Mesodermal cell (in vitro differentiated cells): ENCODE data around the gene SPTBN5.
A peak's percentile ranks its signal among the peaks of the same experiment; 100 is the strongest.

ENCODE experiments used
- H3K27ac ChIP-seq: 2 replicates; pipeline ENCODE4 v1.7.0; 2013; ENCODE audit warnings: mild to moderate bottlenecking, low read depth, low read length, moderate library complexity; ENCODE audit not compliant: severe bottlenecking
- H3K36me3 ChIP-seq: 2 replicates; pipeline ENCODE4 v1.7.1; 2013; ENCODE audit warnings: mild to moderate bottlenecking, low read length, moderate library complexity; ENCODE audit not compliant: control insufficient read depth, insufficient read depth
- H3K4me1 ChIP-seq: one replicate; pipeline ENCODE4 v1.7.1; 2013; ENCODE audit warnings: mild to moderate bottlenecking, low read length; ENCODE audit not compliant: insufficient read depth, control insufficient read depth, poor library complexity, severe bottlenecking
- H3K4me3 ChIP-seq: 2 replicates; pipeline ENCODE4 v1.7.0; 2013; ENCODE audit warnings: low read length, control low read depth, mild to moderate bottlenecking; ENCODE audit not compliant: insufficient read depth, poor library complexity, severe bottlenecking; ENCODE audit errors: extremely low read depth
- H3K9me3 ChIP-seq: 2 replicates; pipeline ENCODE4 v1.7.1; 2013; ENCODE audit warnings: mild to moderate bottlenecking, low read length, moderate library complexity; ENCODE audit not compliant: control insufficient read depth
- whole genome bisulfite sequencing, 2 experiments: methylation state at CpG; one replicate each; pipeline ENCODE4 v1.1.5; 2013; ENCODE audit warnings: missing lambda C conversion rate in 2 of 2; ENCODE audit not compliant: insufficient coverage in 2 of 2; 5-methylcytosine and 5-hydroxymethylcytosine counted together

Gene SPTBN5

DNA sequence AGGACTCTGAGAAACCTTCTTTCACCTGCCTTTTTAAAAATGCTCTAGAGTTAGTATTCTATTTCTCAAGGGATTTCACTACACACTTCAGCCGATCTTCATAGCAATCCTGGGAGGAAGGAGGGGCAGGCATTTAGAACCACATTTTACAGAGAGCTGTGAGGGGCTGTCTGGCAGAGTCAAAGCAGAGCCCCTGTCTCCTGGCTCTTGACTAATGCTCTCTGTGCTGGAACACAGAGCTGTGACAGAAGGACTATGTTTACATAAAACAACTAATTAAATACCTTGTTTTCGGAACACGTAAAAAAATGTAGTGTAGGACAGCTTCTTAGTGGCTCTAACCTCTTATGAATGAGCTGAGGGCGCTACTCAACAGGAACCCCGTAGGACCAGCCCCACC, 7.6 kb upstream of the SPTBN5 start:
- Histone ChIP-seq H3K4me3 (no peak overlapping the region), H3K36me3 (peaks cover 61% of the 10 kb centered on the region), H3K27ac (no peak overlapping the region), H3K4me1 (peaks cover 14% of the 10 kb centered on the region), H3K9me3 (peaks cover 1% of the 10 kb centered on the region)
- whole genome bisulfite sequencing, 2 experiments: 100% methylated on average over 2 to 4 of the region's 5 CpGs

GRCh38 chr15:41900526-41901380, 6.9 kb upstream of the SPTBN5 start:
- peaks cover 14% of the 10 kb centered on the region for H3K4me1 ChIP-seq
- no peak overlapping the region for H3K4me3 ChIP-seq
- no peaks in the 10 kb centered on the region for H3K9me3 ChIP-seq
- H3K36me3 ChIP-seq: peaks cover 58% of the 10 kb centered on the region
- H3K27ac ChIP-seq: no peak overlapping the region
- WGBS, 2 experiments: 92 to 97% methylated on average over 31 to 35 of the region's 36 CpGs

DNA sequence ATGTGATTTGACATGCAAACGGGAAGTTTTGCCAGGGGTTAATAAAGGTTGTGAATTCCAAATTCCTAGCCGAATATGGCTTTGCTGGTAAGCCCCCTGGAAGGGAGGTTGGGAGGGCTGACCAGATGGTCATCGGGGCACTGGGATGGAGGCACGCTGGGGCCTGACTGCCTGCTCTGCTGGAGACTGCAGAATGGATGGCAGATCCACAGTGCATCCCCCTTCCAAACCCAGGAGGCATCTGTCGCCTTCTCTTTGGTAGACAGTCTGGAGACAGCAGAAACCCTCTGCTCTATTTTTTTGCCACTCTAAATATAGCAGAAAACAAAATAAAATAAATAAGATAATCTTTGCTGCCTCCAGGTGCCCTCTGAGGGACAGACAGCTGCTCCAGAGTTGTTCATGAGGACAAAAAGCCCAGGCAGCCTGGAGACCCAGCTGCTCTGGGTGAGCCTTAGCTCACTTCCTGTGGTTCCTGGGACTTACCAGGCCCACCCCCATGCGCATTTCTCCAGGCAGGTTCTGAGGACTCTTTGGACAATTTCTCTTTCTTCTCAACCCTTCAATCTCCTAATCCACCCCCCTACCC, 6.1 kb upstream of the SPTBN5 start:
- peaks cover 21% of the 10 kb centered on the region for H3K4me1 ChIP-seq
- no peak overlapping the region for H3K4me3 ChIP-seq
- H3K27ac ChIP-seq: no peak overlapping the region
- no peaks in the 10 kb centered on the region for H3K9me3 ChIP-seq
- 80 to 98% methylated on average over 1 to 5 of the region's 6 CpGs for WGBS, 2 experiments
- H3K36me3 ChIP-seq: peaks cover 58% of the 10 kb centered on the region

DNA sequence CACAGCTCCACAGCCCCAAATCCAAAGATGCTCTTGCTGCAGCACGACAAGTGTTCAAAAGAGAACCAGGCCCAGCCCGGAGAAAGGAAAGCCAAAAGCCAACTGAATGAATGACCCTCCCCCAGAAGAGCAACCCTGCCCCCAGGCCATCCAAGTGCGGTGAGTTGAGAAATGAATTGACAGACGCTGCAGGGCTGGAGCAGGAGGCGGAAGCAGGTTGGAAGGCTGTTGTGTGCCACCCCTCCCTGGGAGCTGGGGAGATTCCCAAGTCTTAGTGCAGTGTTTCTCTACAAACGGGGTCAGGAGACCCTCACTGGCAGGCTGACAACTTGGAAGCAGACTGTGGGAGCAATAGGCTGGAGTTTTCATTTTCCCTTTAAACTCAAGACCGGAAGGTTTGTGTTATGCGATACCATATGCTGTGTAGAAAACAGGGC, 3.5 kb upstream of the SPTBN5 start:
- WGBS, 2 experiments: 90% methylated on average over 3 to 5 of the region's 8 CpGs
- H3K9me3 ChIP-seq: no peaks in the 10 kb centered on the region
- H3K27ac ChIP-seq: no peak overlapping the region
- H3K36me3 ChIP-seq: peaks cover 50% of the 10 kb centered on the region
- peaks cover 23% of the 10 kb centered on the region for H3K4me1 ChIP-seq
- H3K4me3 ChIP-seq: no peak overlapping the region

DNA sequence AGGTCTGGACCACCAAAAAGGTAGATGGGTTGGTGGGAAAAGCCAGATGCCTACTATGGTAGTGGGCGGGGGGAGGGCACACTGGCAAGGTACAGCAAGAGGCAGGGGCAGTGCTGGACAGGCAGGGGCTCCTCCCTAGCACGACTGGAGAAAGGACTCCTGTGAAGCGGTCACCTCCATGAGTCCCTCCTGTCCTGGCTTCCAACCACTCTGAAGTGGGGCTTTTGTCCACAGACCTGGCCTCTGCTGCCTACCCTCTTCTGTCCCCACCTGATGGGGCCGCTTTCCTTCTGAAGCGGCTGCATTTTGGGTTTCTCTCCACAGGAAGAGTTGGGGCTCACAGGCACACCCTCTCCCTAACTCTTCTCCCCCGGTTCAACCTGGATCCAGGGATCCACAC, 2.7 kb upstream of the SPTBN5 start:
- Histone ChIP-seq H3K27ac (no peak overlapping the region), H3K9me3 (no peaks in the 10 kb centered on the region), H3K36me3 (peaks cover 44% of the 10 kb centered on the region), H3K4me3 (no peak overlapping the region), H3K4me1 (peaks cover 23% of the 10 kb centered on the region)
- 95 to 97% methylated on average over 5 of the region's 6 CpGs for WGBS, 2 experiments

DNA sequence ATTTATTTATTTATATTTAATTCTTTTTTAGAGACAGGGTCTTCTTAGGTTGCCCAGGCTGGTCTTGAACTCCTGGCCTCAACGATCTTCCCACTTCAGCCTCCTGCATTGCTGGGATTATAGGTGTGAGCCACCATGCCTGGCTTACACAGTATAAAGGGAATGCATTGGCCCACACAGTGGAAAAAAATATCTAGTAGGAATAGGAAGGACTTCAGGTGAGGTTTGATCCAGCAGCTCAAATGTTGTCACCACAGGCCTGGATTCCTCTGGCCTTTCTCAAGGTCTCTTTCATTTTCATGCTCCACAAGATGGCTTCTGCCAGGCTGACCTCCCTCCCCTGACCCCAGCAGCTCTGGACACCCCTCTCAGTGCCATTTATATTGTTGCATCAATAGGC, 2.1 kb upstream of the SPTBN5 start:
- Histone ChIP-seq H3K4me3 (no peak overlapping the region), H3K9me3 (no peaks in the 10 kb centered on the region), H3K27ac (no peak overlapping the region), H3K4me1 (peaks cover 18% of the 10 kb centered on the region), H3K36me3 (peaks cover 38% of the 10 kb centered on the region)
- 100% methylated on average over 1 of the region's 1 CpG; no CpG with 5 or more reads in 1 of the 2 experiments for WGBS, 2 experiments

GRCh38 chr15:41895491-41895890, 1.6 kb upstream of the SPTBN5 start:
- peak overlapping the region; percentile 72 for H3K27ac ChIP-seq
- WGBS, 2 experiments: 92 to 96% methylated on average over 6 to 7 of the region's 11 CpGs
- peaks cover 18% of the 10 kb centered on the region for H3K4me1 ChIP-seq
- H3K36me3 ChIP-seq: peaks cover 33% of the 10 kb centered on the region
- H3K9me3 ChIP-seq: no peaks in the 10 kb centered on the region
- H3K4me3 ChIP-seq: no peak overlapping the region

- 73 to 77% methylated on average over 16 to 19 of the region's 24 CpGs for WGBS, 2 experiments
- peaks cover 28% of the 10 kb centered on the region for H3K36me3 ChIP-seq
- H3K4me3 ChIP-seq: no peak overlapping the region
- no peaks in the 10 kb centered on the region for H3K9me3 ChIP-seq
- H3K27ac ChIP-seq: peak overlapping the region; percentile 72
- peaks cover 18% of the 10 kb centered on the region for H3K4me1 ChIP-seq
Measured at GRCh38 chr15:41894791-41895463, 1.1 kb upstream of the SPTBN5 start.

GRCh38 chr15:41894251-41894790, 468 bp upstream of the SPTBN5 start:
- WGBS, 2 experiments: 87 to 92% methylated on average over 10 to 13 of the region's 17 CpGs
- Histone ChIP-seq H3K9me3 (no peaks in the 10 kb centered on the region), H3K4me1 (peaks cover 18% of the 10 kb centered on the region), H3K36me3 (peaks cover 22% of the 10 kb centered on the region), H3K4me3 (no peak overlapping the region), H3K27ac (peak overlapping the region; percentile 72)

GRCh38 chr15:41892621-41893421, 1.0 kb downstream of the SPTBN5 start:
- Histone ChIP-seq H3K27ac (no peak overlapping the region), H3K36me3 (peaks cover 9% of the 10 kb centered on the region), H3K9me3 (no peaks in the 10 kb centered on the region), H3K4me3 (no peak overlapping the region), H3K4me1 (peaks cover 18% of the 10 kb centered on the region)
- 96% methylated on average over 20 of the region's 22 CpGs for WGBS, 2 experiments
